Measurements from ENCODE around the gene GJC2. TPM values are rescaled to one million over a fixed set of nuclear protein-coding genes. Genes with fewer than 3 reads are reported as not detected.
A peak's percentile ranks its signal among the peaks of the same experiment; 100 is the strongest.

GJC2 gene
- polyA plus RNA-seq, 1 experiment: 1.2 TPM

DNA sequence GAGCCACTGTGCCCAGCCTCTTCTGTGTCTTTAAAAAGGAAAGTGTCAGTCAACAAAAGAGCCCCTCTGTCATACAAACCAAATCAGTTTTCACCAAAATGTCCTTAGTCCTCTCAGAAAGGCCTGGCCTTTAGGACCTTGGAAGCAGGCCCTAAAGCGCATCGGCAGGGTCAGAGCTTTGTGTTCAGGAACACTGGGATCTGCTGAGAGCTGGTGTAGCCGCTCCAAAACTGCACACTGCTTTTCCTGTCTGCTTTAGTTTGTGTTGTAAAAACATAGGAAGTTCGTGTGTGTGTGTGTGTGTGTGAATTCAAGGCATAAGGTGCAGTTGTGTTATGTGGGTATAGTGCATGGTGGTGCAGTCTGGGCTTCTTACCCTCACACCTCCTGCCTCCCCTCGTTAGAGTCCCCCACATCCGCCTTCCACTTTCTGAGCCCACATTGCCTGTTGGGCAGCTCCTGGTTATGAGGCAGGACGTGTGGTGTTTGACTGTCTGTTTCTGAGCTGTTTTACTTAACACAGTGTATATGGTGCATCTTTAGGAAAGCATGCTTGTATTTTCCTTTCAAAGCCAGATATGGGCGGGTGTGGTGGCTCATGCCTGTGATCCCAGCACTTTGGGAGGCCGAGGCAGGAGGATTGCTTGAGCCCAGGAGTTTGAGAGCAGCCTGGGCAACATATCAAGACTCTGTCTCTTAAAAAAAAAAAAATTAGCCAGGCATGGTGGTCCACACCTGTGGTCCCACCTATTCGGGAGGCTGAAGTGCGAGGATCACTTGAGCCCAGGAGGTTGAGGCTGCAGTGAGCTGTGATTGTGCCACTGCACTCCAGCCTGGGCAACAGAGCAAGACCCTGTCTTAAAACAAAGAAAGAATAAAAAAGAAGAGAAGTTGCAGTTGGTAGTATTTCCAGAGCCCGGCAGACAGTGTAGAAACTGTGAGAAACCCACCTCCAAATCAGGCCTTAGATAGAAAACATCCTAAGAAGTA is 28.3 kb downstream of the GJC2 start:
- Histone ChIP-seq H3K4me3 (ENCODE audit: low read depth, low read length) (no peak overlapping the region), H3K27me3 (ENCODE audit: control insufficient read depth, insufficient read depth, low read length) (no peaks in the 10 kb centered on the region), H3K27ac (ENCODE audit: low read depth, low read length) (peak overlapping the region; percentile 90), H3K9me3 (ENCODE audit: control insufficient read depth, insufficient read depth, low read length) (peaks cover 18% of the 10 kb centered on the region)
- no peak for DNase-seq (ENCODE audit: low read depth, low spot score)
- POLR2A ChIA-PET: interaction anchor here (0.5 to 1.6 kb wide), 6 partner anchors 12 to 320 kb away, joined by 3 to 6 read pairs (median 4); partner anchors contain the start of gene IBA57
- no peak for TF ChIP-seq CTCF (IDR thresholded peaks at IDR 0.05; ENCODE audit: low read depth, low read length)
- CTCF ChIA-PET: interaction anchor here (0.8 to 4.5 kb wide), 5 partner anchors 12 to 280 kb away, joined by 3 to 25 read pairs (median 5); partner anchors contain the start of gene IBA57

- no peak overlapping the region for H3K4me3 ChIP-seq (ENCODE audit: low read depth, low read length)
- ChIA-PET CTCF (interaction anchor here (0.8 to 4.5 kb wide), 4 partner anchors 13 to 279 kb away, joined by 3 to 25 read pairs (median 4); partner anchors contain the start of gene IBA57), POLR2A (interaction anchor here (0.5 to 1.6 kb wide), 6 partner anchors 12 to 309 kb away, joined by 3 to 6 read pairs (median 4); partner anchors contain the start of gene IBA57)
- no peaks in the 10 kb centered on the region for H3K27me3 ChIP-seq (ENCODE audit: control insufficient read depth, insufficient read depth, low read length)
- peak overlapping the region; percentile 90 for H3K27ac ChIP-seq (ENCODE audit: low read depth, low read length)
- H3K9me3 ChIP-seq (ENCODE audit: control insufficient read depth, insufficient read depth, low read length): peaks cover 11% of the 10 kb centered on the region
- TF ChIP-seq CTCF (IDR thresholded peaks at IDR 0.05; ENCODE audit: low read depth, low read length): no peak
- no peak for DNase-seq (ENCODE audit: low read depth, low spot score)
Observed at GRCh38 chr1:228178737-228179684, 29.3 kb downstream of the GJC2 start.

- peak; percentile 30 for TF ChIP-seq CTCF (IDR thresholded peaks at IDR 0.05; ENCODE audit: low read depth, low read length)
- H3K27ac ChIP-seq (ENCODE audit: low read depth, low read length): peak overlapping the region; percentile 39
- no peaks in the 10 kb centered on the region for H3K27me3 ChIP-seq (ENCODE audit: control insufficient read depth, insufficient read depth, low read length)
- H3K4me3 ChIP-seq (ENCODE audit: low read depth, low read length): no peak overlapping the region
- ChIA-PET POLR2A (interaction anchor here (0.7 kb wide), 1 partner anchor 181 kb away, joined by 8 read pairs; no protein-coding TSS in a partner anchor), CTCF (interaction anchor here (4.5 kb wide), 1 partner anchor 14 kb away, joined by 25 read pairs; the partner anchor contains the start of gene IBA57)
- H3K9me3 ChIP-seq (ENCODE audit: control insufficient read depth, insufficient read depth, low read length): peaks cover 4% of the 10 kb centered on the region
- no peak for DNase-seq (ENCODE audit: low read depth, low spot score)
Observed at GRCh38 chr1:228180271-228180958, 30.7 kb downstream of the GJC2 start.

DNA sequence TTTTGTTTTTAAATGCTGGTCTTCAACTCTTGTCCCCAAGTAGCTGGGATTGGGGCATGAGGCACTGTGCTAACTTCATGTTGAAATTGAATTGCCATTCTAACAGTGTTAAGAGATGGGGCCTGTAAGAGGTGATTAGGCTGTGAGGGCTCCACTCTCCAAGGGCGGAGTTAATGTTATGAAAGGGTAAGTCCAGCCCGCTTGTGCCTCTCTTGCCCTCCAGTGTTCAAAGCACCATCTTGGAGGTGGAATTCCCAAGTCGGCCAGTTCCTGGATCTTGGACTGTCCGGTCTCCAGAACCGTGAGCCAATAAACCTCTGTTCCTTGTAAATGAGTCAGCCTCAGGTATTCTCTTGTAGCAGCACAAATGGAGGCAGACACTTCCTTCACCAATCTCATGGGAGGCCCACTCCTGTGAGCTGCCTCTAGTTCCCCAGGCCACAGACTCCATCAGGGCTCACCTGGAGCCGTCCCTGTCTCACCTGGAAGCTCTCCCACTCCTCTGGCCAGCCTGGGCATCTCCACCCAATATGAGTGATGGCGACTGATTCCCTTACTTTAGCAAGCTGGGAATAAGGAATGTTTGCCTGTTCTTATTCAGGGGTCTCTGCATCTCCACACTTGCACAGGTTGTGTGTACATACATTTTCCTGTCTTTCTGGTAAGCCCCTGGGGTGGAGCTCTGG is 31.4 kb downstream of the GJC2 start:
- POLR2A ChIA-PET: no interaction called here
- H3K27me3 ChIP-seq (ENCODE audit: control insufficient read depth, insufficient read depth, low read length): no peaks in the 10 kb centered on the region
- peaks cover 4% of the 10 kb centered on the region for H3K9me3 ChIP-seq (ENCODE audit: control insufficient read depth, insufficient read depth, low read length)
- no peak for TF ChIP-seq CTCF (IDR thresholded peaks at IDR 0.05; ENCODE audit: low read depth, low read length)
- no peak overlapping the region for H3K4me3 ChIP-seq (ENCODE audit: low read depth, low read length)
- CTCF ChIA-PET: interaction anchor here (4.5 kb wide), 1 partner anchor 15 kb away, joined by 25 read pairs; the partner anchor contains the start of gene IBA57
- no peak overlapping the region for H3K27ac ChIP-seq (ENCODE audit: low read depth, low read length)
- no peak for DNase-seq (ENCODE audit: low read depth, low spot score)

Measured in AG04450 (cell line).